Activated T-helper 9 cell treated with anti-CD3 and anti-CD28 coated beads, Interleukin-2, amount 50 U/mL, for 16 hours (primary cell): Measurements from ENCODE around the gene SPPL3.

Experiments
- DNase-seq: peaks from one replicate; pipeline ENCODE4 v3.0.0-alpha.2; 2020; ENCODE audit warnings: low read depth

SPPL3 gene

DNA sequence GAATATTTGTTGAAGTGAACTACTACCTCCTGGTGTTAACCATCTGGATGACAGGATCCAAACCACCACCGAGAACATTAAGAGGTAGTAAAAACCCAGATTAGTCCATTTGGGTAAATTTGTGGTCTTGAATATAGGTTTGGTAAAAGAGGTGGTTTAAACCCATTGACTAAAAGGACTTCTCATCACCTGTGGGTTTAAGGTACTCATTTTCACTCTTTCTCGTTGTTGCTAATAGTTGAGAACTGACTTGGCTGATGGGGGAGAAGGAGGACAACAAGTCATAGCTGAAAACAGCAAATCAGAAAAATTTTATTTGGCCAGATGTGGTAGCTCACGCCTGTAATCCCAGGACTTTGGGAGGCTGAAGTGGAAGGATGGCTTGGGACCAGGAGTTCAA lies 119.4 kb downstream of the SPPL3 start:
- DNase-seq, result no peak

GRCh38 chr12:120783197-120783596 lies 121.0 kb downstream of the SPPL3 start:
- DNase-seq, result no peak

- DNase-seq, result no peak
Observed at GRCh38 chr12:120775862-120776552, 128.2 kb downstream of the SPPL3 start.

- DNase-seq, result no peak
Observed at GRCh38 chr12:120774169-120774916, 129.8 kb downstream of the SPPL3 start.

- DNase-seq, result no peak
Observed at GRCh38 chr12:120771097-120771496, 133.1 kb downstream of the SPPL3 start.

GRCh38 chr12:120767071-120768024 lies 136.8 kb downstream of the SPPL3 start:
- DNase-seq, result no peak

DNA sequence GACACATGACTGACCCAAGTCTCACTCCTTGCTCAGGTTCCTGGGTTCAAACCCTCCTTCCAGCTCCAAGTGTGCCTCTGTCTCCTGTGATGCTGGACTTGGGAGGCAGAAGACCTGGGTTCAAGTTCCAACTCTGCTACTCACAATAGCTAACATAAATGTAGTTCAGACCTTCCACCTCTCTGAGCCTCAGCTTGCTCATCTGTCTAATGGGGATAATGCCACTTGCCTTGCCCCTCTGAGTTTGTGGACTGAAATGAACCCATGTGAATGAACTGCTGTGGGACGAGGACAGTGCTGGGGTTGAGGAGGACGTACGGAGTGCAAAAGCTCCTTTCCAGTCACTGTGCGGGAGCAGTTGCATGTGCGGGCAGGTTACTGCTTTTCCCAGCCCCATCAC lies 137.6 kb downstream of the SPPL3 start:
- DNase-seq, result no peak

- DNase-seq, result no peak
Observed at GRCh38 chr12:120764816-120765215, 139.3 kb downstream of the SPPL3 start.

- no peak for DNase-seq
Observed at GRCh38 chr12:120763250-120763649, 140.9 kb downstream of the SPPL3 start.

DNA sequence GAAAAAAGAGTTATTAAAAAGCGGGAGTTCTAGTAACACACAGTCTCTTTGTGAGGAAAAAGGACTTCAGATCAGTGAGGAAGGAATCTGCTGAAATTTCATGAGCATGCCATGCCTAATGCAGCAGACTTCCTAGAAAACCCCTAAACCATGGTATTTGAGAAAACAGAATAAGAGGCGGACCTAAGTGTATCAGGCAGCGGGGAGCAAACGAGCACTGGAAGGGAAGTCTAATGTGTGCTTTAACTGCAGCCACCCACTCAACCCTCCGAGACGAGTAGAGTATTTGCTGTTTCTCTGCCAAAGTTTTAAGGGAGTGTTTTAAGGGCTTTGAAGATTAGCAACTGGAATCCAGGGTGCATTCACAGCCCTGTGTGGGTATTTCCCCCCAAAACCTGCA lies 142.1 kb downstream of the SPPL3 start:
- no peak for DNase-seq

- no peak for DNase-seq
Observed at GRCh38 chr12:120761519-120761934, 142.6 kb downstream of the SPPL3 start.

DNA sequence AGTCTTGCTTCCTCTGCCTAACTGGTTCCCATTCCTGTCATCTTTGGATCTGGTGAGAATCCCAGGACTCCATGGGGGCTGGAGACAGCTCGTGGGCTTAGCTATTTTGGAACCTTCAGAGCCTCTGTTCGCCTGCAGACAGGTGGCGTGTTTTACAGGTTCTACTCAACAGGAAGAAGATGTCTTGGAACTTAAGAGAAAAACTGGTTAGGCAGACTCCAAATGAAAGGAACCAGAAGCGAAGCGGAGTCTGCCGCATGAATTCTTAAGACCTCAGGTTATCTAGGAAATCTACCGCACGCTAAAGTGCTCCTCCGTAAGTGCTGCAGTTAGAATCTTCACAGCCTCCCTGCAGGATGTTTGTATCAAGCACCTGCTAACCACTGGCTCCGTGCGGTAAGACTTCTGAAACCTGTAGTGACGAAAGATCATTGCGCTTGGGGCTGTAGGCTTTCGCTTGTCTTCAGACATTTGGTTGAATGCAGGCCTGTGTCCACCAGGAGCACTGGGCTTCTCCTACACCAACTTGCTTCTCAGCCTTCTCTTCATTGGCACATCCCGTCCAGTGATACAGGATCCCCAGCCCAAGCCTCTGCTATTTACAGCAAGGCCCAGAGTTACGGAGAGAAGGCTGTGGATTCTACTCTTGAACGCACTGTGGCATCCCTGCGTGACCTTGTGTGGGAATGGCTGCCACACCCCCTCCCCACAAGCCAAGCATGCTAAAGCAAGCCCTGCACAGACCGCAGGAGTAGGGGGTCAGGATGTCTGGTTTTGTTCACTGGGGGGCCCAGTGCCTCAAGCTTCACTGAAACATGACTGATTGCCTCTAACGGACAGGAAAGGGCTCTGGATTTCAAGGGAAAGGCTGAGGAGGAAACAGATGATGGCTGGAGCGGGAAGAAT lies 143.6 kb downstream of the SPPL3 start:
- no peak for DNase-seq

GRCh38 chr12:120759591-120760348 lies 144.4 kb downstream of the SPPL3 start:
- no peak for DNase-seq

DNA sequence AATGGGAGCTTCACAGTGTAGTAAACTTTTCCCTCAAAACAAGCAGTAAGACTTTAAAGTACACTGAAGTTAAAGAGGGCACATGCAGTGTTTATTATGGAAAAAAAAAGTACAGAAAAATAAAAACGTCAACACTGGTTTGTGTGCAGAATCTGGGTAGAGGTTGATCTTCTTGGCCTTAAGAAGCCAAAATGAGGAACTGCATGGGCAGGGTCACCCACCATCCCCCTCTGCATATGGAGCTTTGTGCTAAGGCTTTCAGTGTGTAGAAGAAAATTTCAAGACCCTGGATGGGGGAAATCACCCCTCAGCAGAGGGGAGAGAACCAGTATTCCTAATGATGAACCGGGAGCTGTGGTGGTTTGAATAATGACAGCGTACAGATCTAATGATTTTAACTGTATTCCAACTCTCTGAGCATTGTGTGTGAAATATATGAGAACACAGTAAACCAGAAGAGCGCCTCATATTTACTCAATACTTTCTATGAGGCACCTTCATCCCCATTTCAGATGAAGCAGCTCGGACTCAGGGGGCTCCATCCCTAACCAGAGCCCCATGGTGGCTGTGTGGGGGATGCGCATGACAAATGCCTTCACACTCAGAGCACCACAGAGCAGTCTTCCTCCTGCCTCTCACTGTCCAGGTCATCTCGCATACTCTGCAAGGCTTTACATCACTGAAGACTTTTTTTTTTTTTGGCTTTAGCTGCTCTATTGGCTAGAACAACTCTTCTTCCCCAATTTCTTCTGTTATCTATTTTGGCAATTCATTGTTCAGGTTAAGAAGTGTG lies 145.2 kb downstream of the SPPL3 start:
- no peak for DNase-seq

DNA sequence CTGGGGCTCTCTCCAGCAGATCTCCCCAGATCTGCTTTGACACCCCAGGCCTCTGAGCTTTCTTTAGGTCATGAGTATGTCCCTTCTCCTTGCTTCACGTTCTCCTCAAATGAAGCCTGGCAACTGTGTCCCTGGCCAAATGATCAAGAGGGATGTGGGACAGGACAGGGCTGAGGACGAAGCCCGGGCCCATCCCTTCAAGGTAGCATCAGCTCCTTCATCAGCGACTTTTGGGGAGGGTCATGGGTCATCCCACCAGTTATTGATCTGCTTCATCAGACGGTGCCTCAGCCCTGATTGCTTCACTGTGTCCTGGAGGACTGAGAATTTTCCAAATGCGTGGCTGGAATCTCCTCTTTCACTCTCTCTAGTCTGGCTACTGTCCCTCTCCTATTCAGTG lies 146.2 kb downstream of the SPPL3 start:
- no peak for DNase-seq

GRCh38 chr12:120757226-120757742 lies 146.9 kb downstream of the SPPL3 start:
- DNase-seq, result no peak

- no peak for DNase-seq
Observed at GRCh38 chr12:120755269-120755668, 148.9 kb downstream of the SPPL3 start.

DNA sequence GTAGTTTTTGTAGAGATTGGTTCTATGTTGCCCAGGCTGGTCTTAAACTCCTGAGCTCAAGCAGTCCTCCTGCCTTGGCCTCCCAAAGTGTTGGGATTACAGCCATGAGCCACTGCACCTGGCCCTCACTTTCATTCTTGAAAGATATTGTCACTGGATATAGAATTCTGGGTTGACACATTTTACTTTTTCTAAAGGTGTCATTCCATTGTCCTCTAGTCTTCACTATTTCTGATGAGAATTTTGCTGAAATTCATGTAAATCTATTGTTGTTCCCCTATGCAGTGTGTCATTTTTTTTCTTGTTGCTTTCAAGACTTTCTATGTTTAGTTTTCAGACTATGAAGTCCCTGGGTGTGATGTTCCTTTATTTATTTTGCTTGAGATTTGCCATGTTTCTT lies 149.4 kb downstream of the SPPL3 start:
- DNase-seq, result no peak

DNA sequence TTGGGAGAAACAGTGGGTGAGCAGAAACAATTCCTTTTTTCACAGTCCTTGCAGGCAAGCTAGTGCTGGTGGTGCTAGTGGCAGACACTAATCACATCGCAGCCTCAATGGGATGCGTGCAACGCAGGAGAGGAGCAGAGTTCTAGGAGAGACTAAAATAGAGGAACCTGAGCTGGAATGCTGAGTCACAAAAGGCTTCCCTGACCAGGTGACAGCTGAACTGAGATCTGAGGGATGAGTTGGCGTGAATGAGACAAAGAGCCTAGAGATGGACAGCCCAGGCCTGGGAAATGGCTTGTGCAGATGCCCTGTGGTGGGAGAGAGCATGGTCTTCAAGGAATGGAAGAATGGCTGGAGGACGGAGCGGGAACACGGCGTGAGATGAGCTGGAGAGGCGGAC lies 152.8 kb downstream of the SPPL3 start:
- DNase-seq, result no peak

DNA sequence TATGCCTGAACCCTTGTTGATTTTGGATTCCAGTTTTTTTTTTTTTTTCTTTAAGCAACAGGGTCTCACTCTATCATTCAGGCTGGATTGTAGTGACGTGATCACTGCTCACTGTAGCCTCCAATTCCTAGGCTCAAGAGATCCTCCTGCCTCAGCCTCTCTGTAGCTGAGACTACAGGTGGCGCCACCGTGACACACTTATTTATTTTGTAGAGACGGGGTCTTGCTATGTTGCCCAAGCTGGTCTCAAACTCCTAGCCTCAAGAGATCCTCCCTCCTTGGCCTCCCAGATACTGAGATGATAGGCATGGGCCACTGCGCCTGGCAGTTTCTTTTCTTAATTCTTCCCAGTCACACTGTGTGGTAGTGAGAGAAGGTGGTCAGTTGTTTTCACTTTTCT lies 153.4 kb downstream of the SPPL3 start:
- no peak for DNase-seq
